Thyroid gland (tissue), 4 donors: ENCODE results near the gene CYP21A2. TPM values are rescaled to one million over a fixed set of nuclear protein-coding genes. Genes with fewer than 3 reads are reported as not detected.

Experiments
- DNase-seq, 2 donors: peaks; one replicate each; pipeline ENCODE4 v3.0.0-alpha.2; 2019
- H3K27ac ChIP-seq, 3 donors: fragments of 200-600 bp; sonication (generic); 1 replicate in 2 of 3; 2 replicates in 1 of 3; pipeline ENCODE4 v1.5.1; 2016 to 2019; ENCODE audit warnings: mild to moderate bottlenecking in 1 of 3, moderate library complexity in 1 of 3
- H3K27me3 ChIP-seq: fragments of 200-600 bp; sonication (generic); one replicate; pipeline ENCODE4 v1.5.1; 2019
- H3K36me3 ChIP-seq, 2 donors: fragments of 200-600 bp; sonication (generic); one replicate each; pipeline ENCODE4 v1.5.1; 2016 to 2019
- H3K4me1 ChIP-seq, 2 donors: fragments of 200-600 bp; sonication (generic); one replicate each; pipeline ENCODE4 v1.5.1; 2017 to 2019
- H3K4me3 ChIP-seq, 3 donors: fragments of 200-600 bp; sonication (generic); replicated peaks in 1 of 3; 1 replicate in 2 of 3; 2 replicates in 1 of 3; pipeline ENCODE4 v1.5.1; 2016; ENCODE audit warnings: mild to moderate bottlenecking in 1 of 3
- H3K9me3 ChIP-seq: fragments of 200-600 bp; sonication (generic); one replicate; pipeline ENCODE4 v1.5.1; 2017
- POLR2A ChIP-seq, 2 donors: fragments of 450-650 bp; IDR thresholded peaks; one replicate each; pipeline ENCODE4 v1.6.1; 2017; ENCODE audit warnings: antibody characterized with exemption in 2 of 2, mild to moderate bottlenecking in 2 of 2, moderate library complexity in 1 of 2
- WGBS, 2 donors: methylation state at CpG; one replicate each; pipeline ENCODE4 v1.1.5; 2017; 5-methylcytosine and 5-hydroxymethylcytosine counted together
- intact Hi-C: fragments of 100-400 bp; cut with DNase I; formaldehyde crosslinking; loops from one replicate; pipeline ENCODE4 v1.15.1; 2023
- total RNA-seq, 4 donors: library from RNA; depleted of rRNA; stranded (reverse); fragments of >200 nt; gene quantifications; one replicate each; pipeline ENCODE4 v1.2.3, GENCODE V29; 2016
- TF ChIP-seq, protein P1 (sequence below), 6 experiments: fragments of 200-600 bp in 3 of 6; fragments of 450-650 bp in 3 of 6; sonication (generic) in 3 of 6; IDR thresholded peaks; one replicate each; pipeline ENCODE4 v1.5.1; 2016 to 2019; ENCODE audit warnings: antibody characterized with exemption in 6 of 6, mild to moderate bottlenecking in 2 of 6, inconsistent platforms in 1 of 6, moderate library complexity in 1 of 6

Gene CYP21A2
- total RNA-seq, 4 donors from 2014 or later = 0.24 to 1.7 (median 0.33) TPM; not detected in 1

- no peak overlapping the region for H3K4me3 ChIP-seq
- H3K27me3 ChIP-seq = no peaks in the 10 kb centered on the region
- peaks cover 0 to 1% of the 10 kb centered on the region in 2 donors for H3K4me1 ChIP-seq
- intact Hi-C loops = no loop called here
- peaks cover 0 to 3% of the 10 kb centered on the region in 2 donors for H3K36me3 ChIP-seq
- WGBS, 2 donors = 73 to 76% methylated on average over 12 of the region's 12 CpGs
- no peak overlapping the region for H3K27ac ChIP-seq
- H3K9me3 ChIP-seq = no peaks in the 10 kb centered on the region
- no peak for DNase-seq
- TF ChIP-seq, protein P1, sequence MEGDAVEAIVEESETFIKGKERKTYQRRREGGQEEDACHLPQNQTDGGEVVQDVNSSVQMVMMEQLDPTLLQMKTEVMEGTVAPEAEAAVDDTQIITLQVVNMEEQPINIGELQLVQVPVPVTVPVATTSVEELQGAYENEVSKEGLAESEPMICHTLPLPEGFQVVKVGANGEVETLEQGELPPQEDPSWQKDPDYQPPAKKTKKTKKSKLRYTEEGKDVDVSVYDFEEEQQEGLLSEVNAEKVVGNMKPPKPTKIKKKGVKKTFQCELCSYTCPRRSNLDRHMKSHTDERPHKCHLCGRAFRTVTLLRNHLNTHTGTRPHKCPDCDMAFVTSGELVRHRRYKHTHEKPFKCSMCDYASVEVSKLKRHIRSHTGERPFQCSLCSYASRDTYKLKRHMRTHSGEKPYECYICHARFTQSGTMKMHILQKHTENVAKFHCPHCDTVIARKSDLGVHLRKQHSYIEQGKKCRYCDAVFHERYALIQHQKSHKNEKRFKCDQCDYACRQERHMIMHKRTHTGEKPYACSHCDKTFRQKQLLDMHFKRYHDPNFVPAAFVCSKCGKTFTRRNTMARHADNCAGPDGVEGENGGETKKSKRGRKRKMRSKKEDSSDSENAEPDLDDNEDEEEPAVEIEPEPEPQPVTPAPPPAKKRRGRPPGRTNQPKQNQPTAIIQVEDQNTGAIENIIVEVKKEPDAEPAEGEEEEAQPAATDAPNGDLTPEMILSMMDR (IDR thresholded peaks at IDR 0.05) = no peak
- TF ChIP-seq POLR2A (IDR thresholded peaks at IDR 0.05) = no peak
Observed at GRCh38 chr6:32076321-32076809, 38.1 kb downstream of the CYP21A2 start.

- Histone ChIP-seq H3K27me3 (no peaks in the 10 kb centered on the region), H3K36me3 (no peaks in the 10 kb centered on the region), H3K4me1 (peaks cover 0 to 10% of the 10 kb centered on the region in 2 donors), H3K27ac (no peak overlapping the region), H3K9me3 (no peaks in the 10 kb centered on the region), H3K4me3 (no peak overlapping the region)
- no peak for TF ChIP-seq POLR2A (IDR thresholded peaks at IDR 0.05)
- TF ChIP-seq, protein P1 (IDR thresholded peaks at IDR 0.05) = no peak
- DNase-seq = no peak
- intact Hi-C loops = no loop called here
- 70 to 73% methylated on average over 7 of the region's 7 CpGs for WGBS, 2 donors
Observed at GRCh38 chr6:32079566-32080290, 41.5 kb downstream of the CYP21A2 start.

GRCh38 chr6:32081168-32081990 is 43.2 kb downstream of the CYP21A2 start:
- intact Hi-C loops = no loop called here
- Histone ChIP-seq H3K4me3 (no peak overlapping the region), H3K27ac (peak overlapping the region in 2 of 3 donors; percentile 46 to 52), H3K27me3 (no peaks in the 10 kb centered on the region), H3K36me3 (no peaks in the 10 kb centered on the region), H3K4me1 (peaks cover 0 to 17% of the 10 kb centered on the region in 2 donors), H3K9me3 (no peaks in the 10 kb centered on the region)
- TF ChIP-seq, protein P1 (IDR thresholded peaks at IDR 0.05) = no peak
- no peak for TF ChIP-seq POLR2A (IDR thresholded peaks at IDR 0.05)
- DNase-seq = peak in 1 of 2 donors; percentile 25
- WGBS, 2 donors = 66 to 68% methylated on average over 13 to 20 of the region's 22 CpGs

DNA sequence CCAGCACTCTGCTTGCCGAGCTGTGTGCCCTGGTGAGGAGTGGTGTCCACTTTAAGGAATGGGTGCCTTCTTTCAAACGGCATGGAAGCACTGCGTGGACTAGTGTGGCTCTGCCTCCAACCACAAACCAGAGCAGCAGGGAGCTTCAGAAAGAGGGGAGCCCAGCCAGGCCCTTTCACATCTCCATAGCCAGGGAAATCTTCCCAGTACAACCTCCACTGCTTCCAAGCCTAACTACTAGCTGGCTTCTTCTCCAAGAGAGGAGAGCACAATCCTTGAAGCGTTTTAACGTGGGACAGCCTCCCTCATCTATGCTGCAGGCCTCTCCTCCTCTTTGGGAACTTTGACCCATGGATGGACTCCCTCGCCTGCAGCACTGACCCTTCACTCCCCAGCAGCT is 44.3 kb downstream of the CYP21A2 start:
- H3K27ac ChIP-seq = peak overlapping the region in 1 of 3 donors; percentile 52
- intact Hi-C loops = no loop called here
- DNase-seq = no peak
- H3K27me3 ChIP-seq = no peaks in the 10 kb centered on the region
- no peak overlapping the region for H3K4me3 ChIP-seq
- 64 to 65% methylated on average over 6 of the region's 6 CpGs for WGBS, 2 donors
- no peaks in the 10 kb centered on the region for H3K36me3 ChIP-seq
- H3K9me3 ChIP-seq = no peaks in the 10 kb centered on the region
- TF ChIP-seq POLR2A (IDR thresholded peaks at IDR 0.05) = no peak
- TF ChIP-seq, protein P1 (IDR thresholded peaks at IDR 0.05) = no peak
- H3K4me1 ChIP-seq = peaks cover 8 to 28% of the 10 kb centered on the region in 2 donors
